SK-N-SH (cell line): Measurements from ENCODE around the gene PPP4R2.

Experiments used
- EP300 ChIP-seq, 2 experiments: IDR thresholded peaks; 2 replicates each; pipeline versions ENCODE4 v1.4.0 to v1.6.1; 2012; ENCODE audit warnings: borderline replicate concordance in 1 of 2, low read depth in 1 of 2, low read length in 1 of 2
- POLR2AphosphoS5 ChIP-seq: IDR thresholded peaks from 2 replicates; pipeline ENCODE4 v1.6.1; 2012; ENCODE audit warnings: low read depth, low read length
- TAF1 ChIP-seq: IDR thresholded peaks from 2 replicates; pipeline ENCODE4 v1.6.1; 2012; ENCODE audit warnings: low read depth, mild to moderate bottlenecking, low read length, moderate library complexity, borderline replicate concordance
- TEAD4 ChIP-seq: IDR thresholded peaks from 2 replicates; pipeline ENCODE4 v1.4.0; 2012; ENCODE audit warnings: mild to moderate bottlenecking, borderline replicate concordance; ENCODE audit not compliant: insufficient read depth
- USF1 ChIP-seq: IDR thresholded peaks from 2 replicates; pipeline ENCODE4 v1.4.0; 2012; ENCODE audit warnings: low read depth, borderline replicate concordance
- YY1 ChIP-seq: IDR thresholded peaks from 2 replicates; pipeline ENCODE4 v1.4.0; 2012; ENCODE audit warnings: low read depth, mild to moderate bottlenecking
- TF ChIP-seq, protein P1 (sequence below): fragments of 200-600 bp; sonication (generic); IDR thresholded peaks from 2 replicates; pipeline ENCODE4 v1.6.1; 2017; ENCODE audit warnings: antibody characterized with exemption, mild to moderate bottlenecking, moderate library complexity

DNA sequence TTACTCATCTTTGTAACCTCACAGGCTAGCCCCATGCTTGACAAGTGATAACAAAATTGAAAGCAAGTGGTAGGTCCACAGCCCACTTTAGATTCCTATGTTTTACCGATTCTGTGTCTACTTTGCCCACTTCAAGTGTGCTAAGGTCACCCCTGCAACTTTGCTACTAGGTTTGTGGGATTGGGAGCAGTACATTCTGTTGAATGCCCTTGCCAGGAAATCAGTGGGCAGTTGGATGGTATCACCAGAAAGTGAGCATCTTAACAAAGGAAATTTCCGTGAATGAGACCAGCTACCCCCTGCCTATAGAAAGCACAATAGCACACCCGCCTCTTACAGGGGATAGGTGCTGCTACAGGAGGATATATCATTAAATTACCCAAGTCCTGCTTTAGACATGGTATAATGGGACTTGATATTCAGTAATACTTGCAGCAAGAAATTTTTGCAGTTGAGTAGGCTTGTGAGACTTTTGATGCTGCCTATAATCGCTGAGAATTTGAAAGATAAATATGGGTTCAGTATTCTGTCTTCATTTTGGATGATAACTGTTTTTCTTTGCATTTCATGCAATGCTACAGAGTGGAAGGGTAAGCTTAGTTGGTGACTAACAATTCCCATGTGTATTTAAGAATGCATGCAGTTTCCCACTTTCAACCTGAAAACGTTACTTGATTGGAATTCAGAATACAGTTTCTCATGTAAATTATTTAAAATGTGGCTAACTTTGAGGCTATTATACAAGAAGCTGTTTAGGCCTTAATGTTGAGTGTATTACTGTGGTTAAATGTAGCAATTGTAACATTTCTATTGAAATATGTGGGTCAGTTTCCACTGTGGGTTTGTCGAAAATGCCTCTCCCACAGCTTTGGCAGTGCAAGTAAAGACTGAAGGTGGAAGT, 74.3 kb downstream of the PPP4R2 start:
- TF ChIP-seq YY1, result no peak
- TF ChIP-seq EP300 (IDR thresholded peaks at IDR 0.05; ENCODE audit: borderline replicate concordance in 1 of 2, low read depth in 1 of 2, low read length in 1 of 2), result no peak
- no peak for TF ChIP-seq TEAD4
- TF ChIP-seq, protein P1, sequence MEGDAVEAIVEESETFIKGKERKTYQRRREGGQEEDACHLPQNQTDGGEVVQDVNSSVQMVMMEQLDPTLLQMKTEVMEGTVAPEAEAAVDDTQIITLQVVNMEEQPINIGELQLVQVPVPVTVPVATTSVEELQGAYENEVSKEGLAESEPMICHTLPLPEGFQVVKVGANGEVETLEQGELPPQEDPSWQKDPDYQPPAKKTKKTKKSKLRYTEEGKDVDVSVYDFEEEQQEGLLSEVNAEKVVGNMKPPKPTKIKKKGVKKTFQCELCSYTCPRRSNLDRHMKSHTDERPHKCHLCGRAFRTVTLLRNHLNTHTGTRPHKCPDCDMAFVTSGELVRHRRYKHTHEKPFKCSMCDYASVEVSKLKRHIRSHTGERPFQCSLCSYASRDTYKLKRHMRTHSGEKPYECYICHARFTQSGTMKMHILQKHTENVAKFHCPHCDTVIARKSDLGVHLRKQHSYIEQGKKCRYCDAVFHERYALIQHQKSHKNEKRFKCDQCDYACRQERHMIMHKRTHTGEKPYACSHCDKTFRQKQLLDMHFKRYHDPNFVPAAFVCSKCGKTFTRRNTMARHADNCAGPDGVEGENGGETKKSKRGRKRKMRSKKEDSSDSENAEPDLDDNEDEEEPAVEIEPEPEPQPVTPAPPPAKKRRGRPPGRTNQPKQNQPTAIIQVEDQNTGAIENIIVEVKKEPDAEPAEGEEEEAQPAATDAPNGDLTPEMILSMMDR, result no peak
- TF ChIP-seq POLR2AphosphoS5, result no peak
- TF ChIP-seq USF1, result no peak
- TF ChIP-seq TAF1, result no peak
